SK-N-SH (cell line): ENCODE data around the gene RAD51B. TPM values are rescaled to one million over a fixed set of nuclear protein-coding genes. Genes with fewer than 3 reads are reported as not detected.
A peak's percentile ranks its signal among the peaks of the same experiment; 100 is the strongest.

Source experiments
- CTCF ChIA-PET: fragments of 300-600, 350-600 bp; formaldehyde crosslinking; extraction: SDS; loops from one replicate; lab custom pipeline; 2021; lab: Yijun Ruan, JAX
- POLR2A ChIA-PET: fragments of 350-600 bp; sonication (Branson Sonifier 250); formaldehyde crosslinking; extraction: SDS; loops from one replicate; lab custom pipeline; 2020; ENCODE audit warnings: antibody characterized with exemption, inconsistent platforms; lab: Yijun Ruan, JAX
- DNase-seq: peaks from one replicate; pipeline ENCODE4 v3.0.0; 2012
- H2AFZ ChIP-seq: fragments of 200-600 bp; sonication (generic); 2 replicates; pipeline ENCODE4 v1.8.1; 2016; ENCODE audit warnings: antibody characterized with exemption, mild to moderate bottlenecking, low read depth
- H3F3A ChIP-seq: fragments of 200-600 bp; sonication (generic); replicated peaks from 2 replicates; pipeline ENCODE3; 2016; ENCODE audit warnings: antibody characterized with exemption, mild to moderate bottlenecking; ENCODE audit not compliant: insufficient read depth
- H3K27ac ChIP-seq, 2 experiments: fragments of 200-500 bp in 1 of 2; fragments of 200-600 bp in 1 of 2; sonication (Bioruptor generic) in 1 of 2; sonication (generic), shearing (Covaris generic) in 1 of 2; 2 replicates each; pipeline versions ENCODE4 v1.5.1 to v1.6.1; 2014 to 2016; ENCODE audit warnings: low read depth in 2 of 2, inconsistent platforms in 1 of 2, low read length in 1 of 2, mild to moderate bottlenecking in 1 of 2, mixed read lengths in 1 of 2
- H3K27me3 ChIP-seq: fragments of 200-600 bp; sonication (generic), shearing (Covaris generic); 2 replicates; pipeline ENCODE4 v1.6.1; 2016; ENCODE audit warnings: mixed run types; ENCODE audit not compliant: insufficient read depth
- H3K36me3 ChIP-seq, 2 experiments: fragments of 200-500 bp in 1 of 2; fragments of 200-600 bp in 1 of 2; sonication (Bioruptor generic) in 1 of 2; sonication (generic) in 1 of 2; replicated peaks in 1 of 2; 2 replicates each; pipeline versions ENCODE3 to v1.5.1; 2014 to 2016; ENCODE audit warnings: low read length in 1 of 2, mild to moderate bottlenecking in 1 of 2; ENCODE audit not compliant: insufficient read depth in 2 of 2, control insufficient read depth in 1 of 2
- H3K4me1 ChIP-seq, 2 experiments: fragments of 200-500 bp in 1 of 2; fragments of 200-600 bp in 1 of 2; sonication (Bioruptor generic) in 1 of 2; sonication (generic), shearing (Covaris generic) in 1 of 2; 2 replicates each; pipeline versions ENCODE4 v1.5.1 to v1.6.1; 2014 to 2016; ENCODE audit warnings: low read depth in 1 of 2, low read length in 1 of 2, mixed run types in 1 of 2; ENCODE audit not compliant: insufficient read depth in 2 of 2, control insufficient read depth in 1 of 2
- H3K4me2 ChIP-seq: fragments of 200-600 bp; sonication (generic), shearing (Covaris generic); 2 replicates; pipeline ENCODE4 v1.6.1; 2017; ENCODE audit warnings: mixed run types
- H3K4me3 ChIP-seq, 2 experiments: fragments of 200-500 bp in 1 of 2; fragments of 200-600 bp in 1 of 2; sonication (Bioruptor generic) in 1 of 2; sonication (generic), shearing (Covaris generic) in 1 of 2; 2 replicates each; pipeline versions ENCODE4 v1.5.1 to v1.8.1; 2014 to 2016; ENCODE audit warnings: low read depth in 2 of 2, inconsistent platforms in 1 of 2, low read length in 1 of 2, mild to moderate bottlenecking in 1 of 2, mixed read lengths in 1 of 2, moderate library complexity in 1 of 2
- H3K79me2 ChIP-seq: fragments of 200-600 bp; sonication (generic); 2 replicates; pipeline ENCODE4 v1.8.1; 2017; ENCODE audit warnings: mild to moderate bottlenecking; ENCODE audit not compliant: insufficient read depth
- H3K9ac ChIP-seq: fragments of 200-600 bp; sonication (generic); 2 replicates; pipeline ENCODE4 v1.6.1; 2017; ENCODE audit warnings: mixed run types
- H3K9me2 ChIP-seq: fragments of 200-600 bp; sonication (generic); 2 replicates; pipeline ENCODE4 v1.6.1; 2017; ENCODE audit warnings: mixed run types
- H3K9me3 ChIP-seq: fragments of 200-600 bp; sonication (generic); 2 replicates; pipeline ENCODE4 v1.6.1; 2017; ENCODE audit warnings: mixed run types, mild to moderate bottlenecking, moderate library complexity
- H4K20me1 ChIP-seq: fragments of 200-600 bp; sonication (generic); 2 replicates; pipeline ENCODE4 v1.6.1; 2017; ENCODE audit warnings: mild to moderate bottlenecking, mixed run types; ENCODE audit not compliant: insufficient read depth
- EP300 ChIP-seq, 2 experiments: IDR thresholded peaks; 2 replicates each; pipeline versions ENCODE4 v1.4.0 to v1.6.1; 2012; ENCODE audit warnings: borderline replicate concordance in 1 of 2, low read depth in 1 of 2, low read length in 1 of 2
- EZH2phosphoT487 ChIP-seq: fragments of 200-600 bp; sonication (generic); IDR thresholded peaks from 2 replicates; pipeline ENCODE4 v1.6.1; 2017; ENCODE audit warnings: low read depth, mixed run types, mild to moderate bottlenecking, antibody characterized with exemption, moderate library complexity, borderline replicate concordance
- FOSL2 ChIP-seq: IDR thresholded peaks from 2 replicates; pipeline ENCODE4 v1.4.0; 2012; ENCODE audit warnings: low read depth, mild to moderate bottlenecking, moderate library complexity, borderline replicate concordance
- FOXJ3 ChIP-seq: sonication (generic); formaldehyde crosslinking; IDR thresholded peaks from 2 replicates; pipeline ENCODE4 v1.5.1; 2020; ENCODE audit warnings: mild to moderate bottlenecking, missing genetic modification reagents
- GATA2 ChIP-seq: sonication (generic); formaldehyde crosslinking; IDR thresholded peaks from 2 replicates; pipeline ENCODE4 v1.5.0; 2020; ENCODE audit warnings: mild to moderate bottlenecking, missing genetic modification reagents
- IRF3 ChIP-seq: fragments of 150-350 bp; IDR thresholded peaks from 2 replicates; pipeline ENCODE4 v1.6.1; 2016; ENCODE audit warnings: mild to moderate bottlenecking, low read depth, low read length
- MEF2A ChIP-seq: IDR thresholded peaks from 2 replicates; pipeline ENCODE4 v1.4.0; 2012; ENCODE audit warnings: low read depth, borderline replicate concordance
- NRF1 ChIP-seq: IDR thresholded peaks from 2 replicates; pipeline ENCODE4 v1.6.1; 2012; ENCODE audit warnings: low read depth, mild to moderate bottlenecking, low read length
- PBX3 ChIP-seq: IDR thresholded peaks from 2 replicates; pipeline ENCODE4; 2012
- RAD21 ChIP-seq: IDR thresholded peaks from 2 replicates; pipeline ENCODE4 v1.6.1; 2012; ENCODE audit warnings: mild to moderate bottlenecking, low read length
- RXRA ChIP-seq: IDR thresholded peaks from 2 replicates; pipeline ENCODE4 v1.4.0; 2012; ENCODE audit warnings: low read depth, mild to moderate bottlenecking, borderline replicate concordance
- SMC3 ChIP-seq: IDR thresholded peaks from 2 replicates; pipeline ENCODE4 v1.6.1; 2012; ENCODE audit warnings: low read depth, low read length, improper control_type of control experiment
- TAF1 ChIP-seq: IDR thresholded peaks from 2 replicates; pipeline ENCODE4 v1.6.1; 2012; ENCODE audit warnings: low read depth, mild to moderate bottlenecking, low read length, moderate library complexity, borderline replicate concordance
- WGBS: methylation state at CpG from one replicate; pipeline ENCODE4 v1.1.6; 2017; ENCODE audit warnings: low lambda C conversion rate; 5-methylcytosine and 5-hydroxymethylcytosine counted together
- polyA plus RNA-seq, 3 experiments: library from polyadenylated mRNA; depleted of rRNA; stranded (reverse); fragments of >200 nt; gene quantifications; 2 replicates each; pipeline ENCODE4 v1.2.3, GENCODE V29; 2012
- TF ChIP-seq, protein P1 (sequence below): IDR thresholded peaks from 2 replicates; pipeline ENCODE4 v1.4.0; 2012; ENCODE audit warnings: low read depth, borderline replicate concordance
- TF ChIP-seq, protein P2 (sequence below): IDR thresholded peaks from 2 replicates; pipeline ENCODE4 v1.4.0; 2012; ENCODE audit warnings: low read depth
- TF ChIP-seq, protein P3 (sequence below): fragments of 150-350 bp; IDR thresholded peaks from 2 replicates; pipeline ENCODE4 v1.6.1; 2017; ENCODE audit warnings: antibody characterized with exemption, low read length, low read depth, borderline replicate concordance
- TF ChIP-seq, protein P4 (sequence below): fragments of 200-600 bp; sonication (generic); IDR thresholded peaks from 2 replicates; pipeline ENCODE4 v1.6.1; 2017; ENCODE audit warnings: antibody characterized with exemption, mild to moderate bottlenecking, moderate library complexity

The RAD51B gene
- polyA plus RNA-seq, 1 of the 3 experiments (the other 2 are of a cell fraction), result 6.0 TPM

- POLR2A ChIA-PET, result no interaction called here
- no peak for DNase-seq
- WGBS, result 96% methylated on average over 3 of the region's 3 CpGs
- TF ChIP-seq FOSL2, result no peak
- no peak for TF ChIP-seq PBX3
- TF ChIP-seq, protein P1, sequence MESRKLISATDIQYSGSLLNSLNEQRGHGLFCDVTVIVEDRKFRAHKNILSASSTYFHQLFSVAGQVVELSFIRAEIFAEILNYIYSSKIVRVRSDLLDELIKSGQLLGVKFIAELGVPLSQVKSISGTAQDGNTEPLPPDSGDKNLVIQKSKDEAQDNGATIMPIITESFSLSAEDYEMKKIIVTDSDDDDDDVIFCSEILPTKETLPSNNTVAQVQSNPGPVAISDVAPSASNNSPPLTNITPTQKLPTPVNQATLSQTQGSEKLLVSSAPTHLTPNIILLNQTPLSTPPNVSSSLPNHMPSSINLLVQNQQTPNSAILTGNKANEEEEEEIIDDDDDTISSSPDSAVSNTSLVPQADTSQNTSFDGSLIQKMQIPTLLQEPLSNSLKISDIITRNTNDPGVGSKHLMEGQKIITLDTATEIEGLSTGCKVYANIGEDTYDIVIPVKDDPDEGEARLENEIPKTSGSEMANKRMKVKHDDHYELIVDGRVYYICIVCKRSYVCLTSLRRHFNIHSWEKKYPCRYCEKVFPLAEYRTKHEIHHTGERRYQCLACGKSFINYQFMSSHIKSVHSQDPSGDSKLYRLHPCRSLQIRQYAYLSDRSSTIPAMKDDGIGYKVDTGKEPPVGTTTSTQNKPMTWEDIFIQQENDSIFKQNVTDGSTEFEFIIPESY, result no peak
- TF ChIP-seq NRF1, result no peak
- TF ChIP-seq, protein P2, sequence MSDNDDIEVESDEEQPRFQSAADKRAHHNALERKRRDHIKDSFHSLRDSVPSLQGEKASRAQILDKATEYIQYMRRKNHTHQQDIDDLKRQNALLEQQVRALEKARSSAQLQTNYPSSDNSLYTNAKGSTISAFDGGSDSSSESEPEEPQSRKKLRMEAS, result no peak
- TF ChIP-seq IRF3, result no peak
- no peak for TF ChIP-seq SMC3
- no peak for TF ChIP-seq FOXJ3 (CRISPR knock-in tag)
- TF ChIP-seq, protein P3, sequence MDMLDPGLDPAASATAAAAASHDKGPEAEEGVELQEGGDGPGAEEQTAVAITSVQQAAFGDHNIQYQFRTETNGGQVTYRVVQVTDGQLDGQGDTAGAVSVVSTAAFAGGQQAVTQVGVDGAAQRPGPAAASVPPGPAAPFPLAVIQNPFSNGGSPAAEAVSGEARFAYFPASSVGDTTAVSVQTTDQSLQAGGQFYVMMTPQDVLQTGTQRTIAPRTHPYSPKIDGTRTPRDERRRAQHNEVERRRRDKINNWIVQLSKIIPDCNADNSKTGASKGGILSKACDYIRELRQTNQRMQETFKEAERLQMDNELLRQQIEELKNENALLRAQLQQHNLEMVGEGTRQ, result no peak
- TF ChIP-seq MEF2A, result no peak
- TF ChIP-seq RXRA, result no peak
- no peak for TF ChIP-seq RAD21
- no peak for TF ChIP-seq TAF1
- TF ChIP-seq, protein P4, sequence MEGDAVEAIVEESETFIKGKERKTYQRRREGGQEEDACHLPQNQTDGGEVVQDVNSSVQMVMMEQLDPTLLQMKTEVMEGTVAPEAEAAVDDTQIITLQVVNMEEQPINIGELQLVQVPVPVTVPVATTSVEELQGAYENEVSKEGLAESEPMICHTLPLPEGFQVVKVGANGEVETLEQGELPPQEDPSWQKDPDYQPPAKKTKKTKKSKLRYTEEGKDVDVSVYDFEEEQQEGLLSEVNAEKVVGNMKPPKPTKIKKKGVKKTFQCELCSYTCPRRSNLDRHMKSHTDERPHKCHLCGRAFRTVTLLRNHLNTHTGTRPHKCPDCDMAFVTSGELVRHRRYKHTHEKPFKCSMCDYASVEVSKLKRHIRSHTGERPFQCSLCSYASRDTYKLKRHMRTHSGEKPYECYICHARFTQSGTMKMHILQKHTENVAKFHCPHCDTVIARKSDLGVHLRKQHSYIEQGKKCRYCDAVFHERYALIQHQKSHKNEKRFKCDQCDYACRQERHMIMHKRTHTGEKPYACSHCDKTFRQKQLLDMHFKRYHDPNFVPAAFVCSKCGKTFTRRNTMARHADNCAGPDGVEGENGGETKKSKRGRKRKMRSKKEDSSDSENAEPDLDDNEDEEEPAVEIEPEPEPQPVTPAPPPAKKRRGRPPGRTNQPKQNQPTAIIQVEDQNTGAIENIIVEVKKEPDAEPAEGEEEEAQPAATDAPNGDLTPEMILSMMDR, result no peak
- no peak for TF ChIP-seq EP300 (IDR thresholded peaks at IDR 0.05; ENCODE audit: borderline replicate concordance in 1 of 2, low read depth in 1 of 2, low read length in 1 of 2)
- no peak for TF ChIP-seq EZH2phosphoT487
- TF ChIP-seq GATA2 (CRISPR knock-in tag), result no peak
- TF ChIP-seq, all 33 proteins: peak for 0
- H3K9ac ChIP-seq, result no peak overlapping the region
- H4K20me1 ChIP-seq, result no peaks in the 10 kb centered on the region
- peaks cover 43% of the 10 kb centered on the region for H3F3A ChIP-seq
- CTCF ChIA-PET, result no interaction called here
- H3K4me3 ChIP-seq, result no peak overlapping the region
- H3K79me2 ChIP-seq, result no peaks in the 10 kb centered on the region
- 0 out of 2 replicates have a peak, but pooled peaks cover 4% of the 10 kb centered on the region for H3K9me3 ChIP-seq
- H3K27ac ChIP-seq, result peak overlapping the region; percentile 91 to 100; a peak in 2 of 4 replicates
- no peak overlapping the region for H2AFZ ChIP-seq
- H3K4me1 ChIP-seq, result peaks cover 5 to 34% of the 10 kb centered on the region in 2 experiments
- H3K27me3 ChIP-seq, result no peaks in the 10 kb centered on the region
- H3K36me3 ChIP-seq, result no peaks in the 10 kb centered on the region
- H3K4me2 ChIP-seq, result no peak overlapping the region
- H3K9me2 ChIP-seq, result no peaks in the 10 kb centered on the region
Measured at GRCh38 chr14:68148276-68148675, 328.7 kb downstream of the RAD51B start.
